ENCODE results near the gene CADPS2. TPM values are rescaled to one million over a fixed set of nuclear protein-coding genes. Genes with fewer than 3 reads are reported as not detected.

CADPS2 gene
- total and polyA plus RNA-seq, 2 donors (not counting 1 experiment from before 2014, with no cell fraction given) = not detected

GRCh38 chr7:122433765-122434164 is 452.5 kb downstream of the CADPS2 start:
- H3K4me1 ChIP-seq (ENCODE audit: control insufficient read depth in 2 of 2, insufficient read depth in 2 of 2, low read length in 2 of 2) = no peaks in the 10 kb centered on the region
- no peak overlapping the region for H3K4me2 ChIP-seq (replicated peaks; ENCODE audit: low read depth, low read length, poor library complexity, severe bottlenecking)
- H3K9me3 ChIP-seq (ENCODE audit: control extremely low read depth in 1 of 3, control insufficient read depth in 2 of 3, insufficient read depth in 1 of 3, low read length in 2 of 3) = no peaks in the 10 kb centered on the region
- ATAC-seq (ENCODE audit: low read depth) (no peak), DNase-seq (no peak)
- intact Hi-C loops (cut with micrococcal nuclease) = no loop called here
- H3K4me3 ChIP-seq (ENCODE audit: control extremely low read depth in 1 of 5, extremely low read depth in 1 of 5, insufficient read depth in 1 of 5, low read depth in 2 of 5, low read length in 4 of 5) = no peak overlapping the region
- WGBS (ENCODE audit: insufficient coverage) = 50% methylated on average over 1 of the region's 2 CpGs
- no peak overlapping the region for H2AFZ ChIP-seq (ENCODE audit: insufficient read depth, low read depth, low read length, poor library complexity, severe bottlenecking)
- no peaks in the 10 kb centered on the region for H3K9me3 Mint-ChIP-seq (ENCODE audit: insufficient read depth)
- POLR2A ChIA-PET = no interaction called here
- no peaks in the 10 kb centered on the region for H3K27me3 Mint-ChIP-seq
- no peaks in the 10 kb centered on the region for H3K36me3 ChIP-seq (replicated peaks in 1 of 2; ENCODE audit: control extremely low read depth in 1 of 2, control insufficient read depth in 1 of 2, extremely low read depth in 1 of 2, insufficient read depth in 2 of 2, low read length in 1 of 2)
- H3K79me2 ChIP-seq (ENCODE audit: control insufficient read depth, insufficient read depth, low read length) = no peaks in the 10 kb centered on the region
- H3K27me3 ChIP-seq (replicated peaks in 1 of 4; ENCODE audit: control extremely low read depth in 1 of 4, control insufficient read depth in 3 of 4, insufficient read depth in 4 of 4, low read length in 3 of 4) = no peaks in the 10 kb centered on the region
- TF ChIP-seq EZH2 (IDR thresholded peaks at IDR 0.05; ENCODE audit: borderline replicate concordance, insufficient read depth, low read depth, low read length, poor library complexity, severe bottlenecking) (no peak), CTCF (IDR thresholded peaks at IDR 0.05) (no peak)
- no peak overlapping the region for H3K4me3 Mint-ChIP-seq
- CTCF ChIA-PET = no interaction called here
- H3K27ac ChIP-seq (ENCODE audit: low read length in 2 of 2) = no peak overlapping the region
- no peak overlapping the region for H3K9ac ChIP-seq (ENCODE audit: low read length)
- H3K27ac Mint-ChIP-seq = no peak overlapping the region
- H3K4me1 Mint-ChIP-seq = no peaks in the 10 kb centered on the region
- no peaks in the 10 kb centered on the region for H4K20me1 ChIP-seq (ENCODE audit: control insufficient read depth, insufficient read depth, low read length, poor library complexity, severe bottlenecking)

DNA sequence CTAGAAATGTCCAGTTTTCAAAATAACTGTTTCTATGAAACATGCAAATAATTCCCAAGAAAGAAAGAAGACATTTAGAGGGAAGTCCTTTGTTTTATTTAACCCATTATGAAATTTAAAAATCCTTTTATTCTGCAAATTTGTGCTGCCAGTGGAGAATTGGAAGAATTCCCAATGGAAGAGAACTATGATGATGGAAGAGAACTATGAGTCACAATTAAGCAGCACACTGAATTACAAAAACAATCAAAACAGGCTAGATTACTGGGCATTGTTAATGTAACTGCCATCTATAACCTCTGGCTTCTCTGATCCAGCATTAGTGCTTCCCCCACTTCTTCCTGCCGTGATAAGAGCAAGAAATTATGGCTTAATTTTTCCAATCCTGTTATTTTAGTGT is 455.6 kb downstream of the CADPS2 start:
- intact Hi-C loops (cut with micrococcal nuclease) = no loop called here
- DNase-seq (no peak), ATAC-seq (ENCODE audit: low read depth) (no peak)
- Mint-ChIP-seq H3K4me3 (no peak overlapping the region), H3K4me1 (no peaks in the 10 kb centered on the region), H3K27me3 (no peaks in the 10 kb centered on the region), H3K27ac (no peak overlapping the region), H3K9me3 (ENCODE audit: insufficient read depth) (no peaks in the 10 kb centered on the region)
- CTCF ChIA-PET = no interaction called here
- no peaks in the 10 kb centered on the region for H3K9me3 ChIP-seq (ENCODE audit: control extremely low read depth in 1 of 3, control insufficient read depth in 2 of 3, insufficient read depth in 1 of 3, low read length in 2 of 3)
- H3K4me1 ChIP-seq (ENCODE audit: control insufficient read depth in 2 of 2, insufficient read depth in 2 of 2, low read length in 2 of 2) = no peaks in the 10 kb centered on the region
- no peaks in the 10 kb centered on the region for H3K36me3 ChIP-seq (replicated peaks in 1 of 2; ENCODE audit: control extremely low read depth in 1 of 2, control insufficient read depth in 1 of 2, extremely low read depth in 1 of 2, insufficient read depth in 2 of 2, low read length in 1 of 2)
- H3K9ac ChIP-seq (ENCODE audit: low read length) = no peak overlapping the region
- POLR2A ChIA-PET = no interaction called here
- no peaks in the 10 kb centered on the region for H4K20me1 ChIP-seq (ENCODE audit: control insufficient read depth, insufficient read depth, low read length, poor library complexity, severe bottlenecking)
- H3K4me3 ChIP-seq (ENCODE audit: control extremely low read depth in 1 of 5, extremely low read depth in 1 of 5, insufficient read depth in 1 of 5, low read depth in 2 of 5, low read length in 4 of 5) = no peak overlapping the region
- no peaks in the 10 kb centered on the region for H3K79me2 ChIP-seq (ENCODE audit: control insufficient read depth, insufficient read depth, low read length)
- H3K27ac ChIP-seq (ENCODE audit: low read length in 2 of 2) = no peak overlapping the region
- no peak overlapping the region for H2AFZ ChIP-seq (ENCODE audit: insufficient read depth, low read depth, low read length, poor library complexity, severe bottlenecking)
- TF ChIP-seq CTCF (IDR thresholded peaks at IDR 0.05) (no peak), EZH2 (IDR thresholded peaks at IDR 0.05; ENCODE audit: borderline replicate concordance, insufficient read depth, low read depth, low read length, poor library complexity, severe bottlenecking) (no peak)
- no CpG with 5 or more reads among the region's 1 CpG for WGBS (ENCODE audit: insufficient coverage)
- H3K4me2 ChIP-seq (replicated peaks; ENCODE audit: low read depth, low read length, poor library complexity, severe bottlenecking) = no peak overlapping the region
- H3K27me3 ChIP-seq (replicated peaks in 1 of 4; ENCODE audit: control extremely low read depth in 1 of 4, control insufficient read depth in 3 of 4, insufficient read depth in 4 of 4, low read length in 3 of 4) = no peaks in the 10 kb centered on the region
